NCI-H2081 treated with DMSO at 0.1 percent for 48 hours (cell line): ENCODE data around the gene ADAMTS8.
A peak's percentile ranks its signal among the peaks of the same experiment; 100 is the strongest.
"Not testable (repeated sequence)": the region's sequence is repeated elsewhere in the genome, so short reads cannot be mapped to it uniquely, and the experiment has no call there.

Experiments used
- DNase-seq: peaks from one replicate; lab custom pipeline; 2025; lab: John Stamatoyannopoulos, UW

ADAMTS8 gene

GRCh38 chr11:130438401-130439159, 10.2 kb upstream of the ADAMTS8 start:
- not testable (repeated sequence) for DNase-seq

GRCh38 chr11:130437848-130438247, 9.4 kb upstream of the ADAMTS8 start:
- no peak for DNase-seq

GRCh38 chr11:130436171-130436570, 7.8 kb upstream of the ADAMTS8 start:
- no peak for DNase-seq

GRCh38 chr11:130435671-130436070, 7.3 kb upstream of the ADAMTS8 start:
- DNase-seq, result no peak

GRCh38 chr11:130434521-130435223, 6.3 kb upstream of the ADAMTS8 start:
- peak; percentile 40 for DNase-seq

GRCh38 chr11:130433357-130433756, 4.9 kb upstream of the ADAMTS8 start:
- no peak for DNase-seq

GRCh38 chr11:130431801-130432200, 3.4 kb upstream of the ADAMTS8 start:
- no peak for DNase-seq

- no peak for DNase-seq
Observed at GRCh38 chr11:130431331-130431773, 2.9 kb upstream of the ADAMTS8 start.

GRCh38 chr11:130429983-130430382, 1.6 kb upstream of the ADAMTS8 start:
- DNase-seq, result no peak

GRCh38 chr11:130429120-130429681, 792 bp upstream of the ADAMTS8 start:
- no peak for DNase-seq

- no peak for DNase-seq
Observed at GRCh38 chr11:130427581-130428315, 661 bp downstream of the ADAMTS8 start.

GRCh38 chr11:130426837-130427341, 1.5 kb downstream of the ADAMTS8 start:
- no peak for DNase-seq

GRCh38 chr11:130426223-130426836, 2.1 kb downstream of the ADAMTS8 start:
- DNase-seq, result no peak

GRCh38 chr11:130425156-130425555, 3.3 kb downstream of the ADAMTS8 start:
- no peak for DNase-seq

GRCh38 chr11:130424613-130425140, 3.7 kb downstream of the ADAMTS8 start:
- no peak for DNase-seq

- DNase-seq, result no peak
Observed at GRCh38 chr11:130423541-130424142, 4.8 kb downstream of the ADAMTS8 start.

- no peak for DNase-seq
Observed at GRCh38 chr11:130422251-130422995, 6.0 kb downstream of the ADAMTS8 start.

- no peak for DNase-seq
Observed at GRCh38 chr11:130421697-130422096, 6.7 kb downstream of the ADAMTS8 start.

- DNase-seq, result no peak
Observed at GRCh38 chr11:130421199-130421585, 7.2 kb downstream of the ADAMTS8 start.

- DNase-seq, result no peak
Observed at GRCh38 chr11:130420478-130421198, 7.8 kb downstream of the ADAMTS8 start.
